HG03442 (cell line): ENCODE results near the gene FZD10.

Experiments used
- ATAC-seq: cut with Tn5 transposase; IDR thresholded peaks from one replicate; pipeline ENCODE4 v1.9.1; 2021; ENCODE audit warnings: mild to moderate bottlenecking, moderate library complexity; ENCODE audit not compliant: unreplicated experiment

FZD10 gene

DNA sequence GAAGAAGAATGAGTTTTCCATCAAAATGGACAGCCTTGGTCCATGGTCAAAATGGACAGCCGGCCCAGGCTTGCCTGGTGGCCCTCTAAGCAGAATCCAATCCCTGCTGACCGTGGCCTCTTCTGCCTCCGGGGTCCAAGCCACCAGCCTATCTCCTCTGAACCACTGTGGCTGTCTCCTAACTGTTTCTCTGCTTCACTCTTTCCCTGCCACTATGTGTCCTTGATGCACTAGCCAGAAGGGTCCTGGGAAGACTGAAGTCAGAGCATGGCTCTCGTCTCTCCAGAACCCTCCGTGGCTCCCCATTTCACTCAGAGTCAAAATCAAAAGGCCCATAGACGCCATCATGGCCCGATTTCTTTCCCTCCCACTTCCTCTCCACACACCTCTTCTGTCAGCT, 8.5 kb upstream of the FZD10 start:
- ATAC-seq, result no peak

DNA sequence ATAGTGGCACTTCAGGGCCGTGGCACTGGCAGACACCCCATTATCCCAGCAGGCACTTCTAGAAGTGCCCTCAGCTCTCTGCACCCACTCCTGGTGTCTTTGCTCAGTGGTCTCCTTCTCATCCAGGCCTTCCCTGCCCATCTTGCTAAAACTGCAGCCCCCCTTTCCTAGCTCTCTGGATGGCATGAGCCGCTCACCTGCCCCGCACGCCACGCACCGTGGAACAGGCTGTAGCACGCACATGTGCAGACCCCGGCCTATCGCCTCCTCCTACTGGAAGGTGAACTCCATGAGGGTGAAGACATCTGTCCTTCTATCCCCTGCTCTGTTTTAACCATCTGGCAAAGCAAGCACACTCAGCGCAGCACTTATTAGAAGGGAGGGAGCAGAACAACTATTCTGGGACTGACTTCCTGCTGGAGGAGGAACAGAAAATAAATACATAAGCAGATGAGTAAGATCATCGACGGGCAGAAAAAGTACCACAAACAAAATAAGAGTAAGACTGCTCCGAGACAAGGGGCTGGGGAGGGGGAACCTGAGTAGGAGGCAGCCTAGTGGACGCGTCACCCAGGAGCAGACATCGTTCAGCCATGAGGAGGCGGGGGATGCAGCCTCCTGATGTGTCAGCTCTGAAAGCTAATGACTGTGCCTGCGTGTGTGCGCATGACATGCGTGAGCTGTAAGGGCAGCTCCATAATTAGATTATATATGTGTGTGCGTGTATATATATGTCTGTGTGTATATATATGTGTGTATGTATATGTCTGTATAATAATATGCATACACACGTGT, 7.8 kb upstream of the FZD10 start:
- no peak for ATAC-seq

- ATAC-seq, result no peak
These were observed 6.7 kb upstream of the FZD10 start for GRCh38 chr12:130155416-130156073.

- ATAC-seq, result no peak
These were observed 5.5 kb upstream of the FZD10 start for GRCh38 chr12:130156652-130157275.

DNA sequence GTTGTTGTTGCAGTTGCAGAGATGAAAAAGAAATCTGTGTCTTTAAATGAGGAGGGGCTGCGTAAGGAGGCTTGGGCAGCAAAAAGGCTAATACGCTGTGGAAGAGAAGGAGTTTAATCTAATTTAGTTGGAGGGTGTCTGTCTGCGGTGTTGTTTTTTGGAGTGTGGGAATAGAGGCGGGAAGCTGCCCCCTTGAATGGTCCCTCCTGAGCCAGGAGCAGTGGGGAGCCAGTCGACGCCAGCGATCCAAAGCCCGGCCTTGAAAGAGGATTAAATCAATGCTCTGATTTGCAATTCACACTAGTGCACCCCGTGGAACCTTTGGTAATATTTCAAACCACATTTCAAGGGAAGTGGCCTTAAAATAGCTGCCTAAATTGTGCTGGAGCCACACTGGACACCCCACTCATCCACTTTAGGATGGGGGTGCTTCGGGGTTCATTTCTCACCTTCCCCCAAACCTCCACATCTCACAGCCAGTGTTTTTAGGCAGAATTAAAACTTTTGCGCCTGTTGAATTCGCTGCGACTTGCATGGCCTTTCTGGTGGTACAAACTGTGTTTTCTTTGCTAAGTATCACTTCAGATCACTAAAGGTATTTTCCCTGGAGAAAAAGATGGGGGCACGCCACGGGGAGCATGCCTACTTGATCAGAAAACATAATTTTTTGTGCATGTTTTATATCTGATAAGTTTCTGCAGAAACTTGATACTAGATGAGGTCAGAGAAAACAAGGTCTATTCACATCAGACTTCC, 4.1 kb upstream of the FZD10 start:
- no peak for ATAC-seq

DNA sequence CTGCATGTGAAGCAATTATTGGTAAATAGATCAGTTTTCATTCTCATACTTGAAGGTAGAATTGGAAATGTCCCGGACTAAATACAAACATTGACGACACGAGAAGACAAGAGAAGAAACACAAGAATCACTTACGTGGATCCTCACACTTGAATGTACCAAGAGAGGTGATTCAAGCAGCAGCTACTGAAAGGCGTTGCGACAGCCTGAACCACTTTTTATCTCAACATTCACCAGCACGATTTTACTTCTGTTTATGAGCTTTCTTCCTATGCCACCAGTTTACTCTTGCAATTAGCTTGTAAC, 3.6 kb upstream of the FZD10 start:
- ATAC-seq, result no peak

- ATAC-seq, result no peak
These were observed 2.0 kb upstream of the FZD10 start for GRCh38 chr12:130160306-130160705.

DNA sequence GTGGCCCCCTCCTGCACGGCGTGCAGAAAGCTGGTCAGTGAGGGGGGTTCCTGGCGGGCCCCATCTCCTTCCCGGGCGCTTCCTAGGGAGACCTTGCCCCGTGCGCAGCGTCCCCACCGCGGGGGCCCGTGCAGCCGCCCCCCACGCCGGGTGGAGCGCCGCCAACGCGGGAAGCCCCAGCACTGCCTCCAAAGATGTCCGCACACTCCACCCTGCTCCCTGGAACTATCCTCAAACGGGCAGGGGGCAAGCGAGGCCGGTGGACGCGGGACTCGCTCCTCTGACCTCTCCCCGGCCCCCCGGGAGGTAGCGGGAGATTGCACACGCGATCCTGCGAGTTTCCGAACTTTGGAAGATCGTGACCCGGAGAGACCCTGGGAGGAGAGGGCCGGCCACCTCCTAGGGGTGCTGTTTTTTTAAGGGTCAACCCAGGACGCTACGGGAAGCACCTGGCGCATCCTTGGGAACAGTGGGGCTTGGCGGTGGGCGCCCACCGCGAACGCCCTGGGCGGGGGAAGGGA, 1.5 kb upstream of the FZD10 start:
- no peak for ATAC-seq

DNA sequence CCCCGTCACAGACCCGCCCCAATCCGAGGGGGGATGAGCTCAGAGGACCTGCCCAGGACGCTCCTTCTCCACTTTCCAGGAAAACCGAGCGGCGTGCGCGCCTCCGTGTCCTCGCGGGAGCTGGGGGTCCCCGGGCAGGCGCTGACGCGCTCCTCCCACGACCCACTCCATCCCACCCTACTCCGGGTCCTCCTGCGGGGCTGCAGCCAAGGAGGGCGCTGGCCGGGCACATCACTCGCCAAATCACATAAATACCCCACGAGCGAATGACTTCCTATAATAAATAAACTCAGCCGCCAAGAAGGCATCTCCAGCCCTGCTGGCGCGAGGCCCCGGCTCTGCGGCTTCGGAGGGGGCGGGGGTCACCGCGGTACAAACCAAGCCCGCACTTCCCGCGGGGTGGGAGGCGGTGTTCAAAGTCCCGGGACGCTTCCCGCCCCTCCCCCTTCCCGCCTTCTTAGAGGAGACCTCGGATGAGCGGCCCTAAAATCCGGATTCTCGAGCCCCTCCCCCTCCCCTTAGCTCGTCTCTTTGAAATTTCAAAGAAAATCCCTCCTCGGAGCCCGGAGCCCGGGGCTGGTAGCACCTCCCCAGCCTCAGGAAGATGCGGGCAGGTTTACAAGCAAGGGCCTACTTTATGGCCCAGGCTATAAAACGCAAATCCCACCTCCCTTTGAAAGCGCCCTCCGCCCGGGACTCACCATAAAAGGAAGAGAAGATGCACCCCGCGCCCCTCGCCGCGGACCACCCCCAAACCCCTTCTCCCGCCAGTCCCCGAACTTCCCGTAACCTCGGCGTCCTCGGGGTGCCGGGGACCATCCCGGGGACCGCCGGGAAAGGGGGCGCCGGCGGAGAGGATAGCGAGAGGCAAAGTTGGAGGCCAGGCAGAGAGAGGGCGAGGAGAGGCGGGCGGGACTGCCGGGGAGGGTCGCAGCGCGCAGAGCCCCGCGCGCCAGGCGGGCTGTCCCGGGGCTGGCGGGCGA, 712 bp upstream of the FZD10 start:
- ATAC-seq, result no peak

- ATAC-seq, result no peak
These were observed 639 bp downstream of the FZD10 start for GRCh38 chr12:130162745-130163460.

- ATAC-seq, result no peak
These were observed 1.4 kb downstream of the FZD10 start for GRCh38 chr12:130163461-130164215.

DNA sequence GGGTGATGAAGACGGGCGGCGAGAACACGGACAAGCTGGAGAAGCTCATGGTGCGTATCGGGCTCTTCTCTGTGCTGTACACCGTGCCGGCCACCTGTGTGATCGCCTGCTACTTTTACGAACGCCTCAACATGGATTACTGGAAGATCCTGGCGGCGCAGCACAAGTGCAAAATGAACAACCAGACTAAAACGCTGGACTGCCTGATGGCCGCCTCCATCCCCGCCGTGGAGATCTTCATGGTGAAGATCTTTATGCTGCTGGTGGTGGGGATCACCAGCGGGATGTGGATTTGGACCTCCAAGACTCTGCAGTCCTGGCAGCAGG, 1.9 kb downstream of the FZD10 start:
- ATAC-seq, result no peak

- ATAC-seq, result no peak
These were observed 2.7 kb downstream of the FZD10 start for GRCh38 chr12:130164936-130165335.

DNA sequence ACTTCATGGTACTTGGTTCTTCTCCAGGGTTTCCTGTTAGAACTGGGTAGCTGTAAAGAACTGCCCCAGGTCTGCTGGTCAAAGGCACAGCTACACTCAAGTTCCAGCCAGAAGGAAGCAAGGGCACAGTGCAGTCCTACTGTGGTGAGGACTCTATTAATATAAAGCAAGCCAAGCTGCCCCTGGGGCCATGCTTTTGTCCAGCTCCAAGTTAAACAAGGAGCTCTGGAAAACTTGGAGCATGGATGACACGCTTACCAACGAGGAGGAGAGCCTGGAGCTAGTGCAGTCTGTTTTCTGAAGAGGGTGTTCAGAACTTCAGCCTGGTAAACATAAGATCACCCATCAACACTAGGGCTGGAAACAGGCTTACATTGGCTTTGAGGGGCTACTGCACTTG, 4.0 kb downstream of the FZD10 start:
- no peak for ATAC-seq

- ATAC-seq, result no peak
These were observed 5.3 kb downstream of the FZD10 start for GRCh38 chr12:130167537-130167936.

DNA sequence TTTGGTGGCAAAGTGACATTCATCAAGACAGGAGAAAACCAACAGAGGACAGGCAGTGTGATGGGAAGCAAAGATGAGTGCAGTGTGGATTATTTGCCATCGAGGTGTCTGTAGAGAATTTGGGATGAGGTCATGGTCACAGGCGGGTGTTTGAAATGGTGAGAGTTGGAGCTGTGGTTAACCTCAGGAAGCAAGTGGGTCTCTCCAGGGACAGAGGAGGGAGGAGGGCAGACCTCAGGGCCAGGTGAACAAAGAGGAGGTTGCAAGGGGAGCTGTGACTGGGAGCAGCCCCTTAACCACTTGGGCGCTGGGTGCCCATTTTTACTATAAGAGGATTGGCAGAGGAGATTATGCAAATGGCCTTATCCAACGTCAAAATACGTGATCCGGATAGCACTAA, 7.0 kb downstream of the FZD10 start:
- ATAC-seq, result no peak

DNA sequence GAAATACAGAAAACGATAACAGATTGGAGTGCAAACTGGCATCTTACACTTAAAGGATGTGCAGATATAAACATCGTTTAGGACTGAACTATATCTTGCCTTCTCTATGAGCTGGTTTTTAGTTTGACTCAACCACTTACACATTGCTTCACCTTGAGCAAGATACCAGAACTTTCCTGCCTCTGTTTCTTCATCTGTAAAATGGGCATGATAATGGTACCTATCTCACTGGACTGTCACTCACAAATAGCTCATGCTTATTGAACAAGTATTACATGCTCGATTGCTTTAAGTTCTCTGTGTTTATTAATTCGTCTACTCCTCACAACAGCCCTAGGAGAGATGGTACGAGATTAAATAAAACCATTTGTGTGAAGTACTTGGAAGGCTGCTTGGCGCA, 7.7 kb downstream of the FZD10 start:
- ATAC-seq, result no peak

DNA sequence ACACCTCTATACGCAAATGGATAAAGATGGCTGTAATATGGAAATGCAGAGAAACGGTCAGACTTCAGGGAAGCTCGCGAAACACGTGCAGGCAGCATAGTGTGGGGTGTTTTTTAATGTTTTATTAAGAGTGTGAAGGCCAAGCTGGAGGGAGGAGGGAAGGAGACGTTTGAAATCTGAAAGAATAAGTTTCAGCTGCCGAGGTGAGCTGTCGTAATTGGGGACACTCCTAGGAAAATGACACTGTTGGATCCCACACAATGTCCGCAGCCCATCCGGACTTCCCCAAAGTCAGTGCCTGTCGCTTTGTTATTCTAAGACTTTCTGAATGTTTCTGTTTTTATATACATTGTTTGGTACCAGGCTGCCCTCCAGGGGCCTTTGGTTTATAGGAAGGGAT, 8.3 kb downstream of the FZD10 start:
- ATAC-seq, result no peak

GRCh38 chr12:130177635-130178242, 15.5 kb downstream of the FZD10 start:
- ATAC-seq, result no peak
